WTC11 (cell line): ENCODE measurements around the gene KRTAP13-3. TPM values are rescaled to one million over a fixed set of nuclear protein-coding genes. Genes with fewer than 3 reads are reported as not detected.

Experiments
- ATAC-seq: fragments of 200-7000 bp; cut with Tn5 transposase; 2 replicates; pipeline ENCODE4 v1.10.0; 2021; ENCODE audit warnings: mild to moderate bottlenecking, moderate library complexity
- CTCF ChIA-PET: fragments of 300-600 bp; sonication (Branson Sonifier 250); formaldehyde crosslinking; loops from one replicate; lab custom pipeline; 2021; ENCODE audit warnings: antibody characterized with exemption; lab: Charles Lee
- POLR2A ChIA-PET: fragments of 350-600 bp; sonication (Branson Sonifier 250); formaldehyde crosslinking; loops from one replicate; lab custom pipeline; 2021; ENCODE audit warnings: antibody characterized with exemption; lab: Charles Lee
- DNase-seq: peaks from one replicate; pipeline ENCODE4 v3.0.0; 2021; ENCODE audit warnings: low spot score
- H3K27ac Mint-ChIP-seq: 2 replicates; pipeline ENCODE4 v1.8.0; 2021; ENCODE audit warnings: mixed read lengths
- H3K27me3 Mint-ChIP-seq: 2 replicates; pipeline ENCODE4 v1.8.0; 2021; ENCODE audit warnings: low read depth, mild to moderate bottlenecking, moderate library complexity, mixed read lengths
- H3K36me3 Mint-ChIP-seq: 2 replicates; pipeline ENCODE4 v1.8.0; 2021; ENCODE audit warnings: mixed read lengths
- H3K4me1 Mint-ChIP-seq: 2 replicates; pipeline ENCODE4 v1.8.0; 2022; ENCODE audit warnings: mixed read lengths
- H3K4me3 Mint-ChIP-seq: 2 replicates; pipeline ENCODE4 v1.8.0; 2021; ENCODE audit warnings: mild to moderate bottlenecking, moderate library complexity, mixed read lengths
- H3K9me3 Mint-ChIP-seq: 2 replicates; pipeline ENCODE4 v1.8.0; 2021; ENCODE audit warnings: mixed read lengths
- ESRRA ChIP-seq: sonication (generic); formaldehyde crosslinking; IDR thresholded peaks from 2 replicates; pipeline ENCODE4 v1.8.1; 2022; ENCODE audit warnings: mild to moderate bottlenecking, missing genetic modification reagents, borderline replicate concordance
- ETV6 ChIP-seq: sonication (generic); formaldehyde crosslinking; IDR thresholded peaks from 2 replicates; pipeline ENCODE4 v1.8.1; 2022; ENCODE audit warnings: mild to moderate bottlenecking, missing genetic modification reagents
- FOXK1 ChIP-seq: sonication (generic); formaldehyde crosslinking; IDR thresholded peaks from 2 replicates; pipeline ENCODE4 v1.8.0; 2022; ENCODE audit warnings: mild to moderate bottlenecking, moderate library complexity, missing genetic modification reagents
- FOXP1 ChIP-seq: sonication (generic); formaldehyde crosslinking; IDR thresholded peaks from 2 replicates; pipeline ENCODE4 v1.8.0; 2022; ENCODE audit warnings: missing genetic modification reagents, mild to moderate bottlenecking, moderate library complexity, borderline replicate concordance
- GRHL2 ChIP-seq: fragments of 250-450 bp; sonication (Bioruptor Pico); IDR thresholded peaks from 2 replicates; pipeline ENCODE4 v1.8.0; 2022; ENCODE audit warnings: mild to moderate bottlenecking, moderate library complexity; ENCODE audit not compliant: insufficient replicate concordance, severe bottlenecking
- NFYB ChIP-seq: sonication (generic); formaldehyde crosslinking; conservative IDR thresholded peaks from 2 replicates; pipeline ENCODE4 v1.8.0; 2022; ENCODE audit warnings: low read depth, missing genetic modification reagents
- SP1 ChIP-seq: sonication (generic); formaldehyde crosslinking; conservative IDR thresholded peaks from 2 replicates; pipeline ENCODE4 v1.8.1; 2022; ENCODE audit warnings: missing genetic modification reagents
- total RNA-seq: library from RNA; stranded (reverse); gene quantifications from 3 replicates; pipeline ENCODE4 v1.2.3, GENCODE V29; 2021
- TF ChIP-seq, protein P1 (sequence below): sonication (generic); formaldehyde crosslinking; IDR thresholded peaks from 2 replicates; pipeline ENCODE4 v1.8.1; 2023; ENCODE audit warnings: mild to moderate bottlenecking, missing genetic modification reagents
- TF ChIP-seq, protein P2 (sequence below): sonication (generic); formaldehyde crosslinking; IDR thresholded peaks from 2 replicates; pipeline ENCODE4 v1.8.1; 2023; ENCODE audit warnings: mild to moderate bottlenecking, moderate library complexity, missing genetic modification reagents
- TF ChIP-seq, protein P3 (sequence below): sonication (generic); formaldehyde crosslinking; IDR thresholded peaks from 2 replicates; pipeline ENCODE4 v1.8.0; 2022; ENCODE audit warnings: mild to moderate bottlenecking, missing genetic modification reagents
- TF ChIP-seq, protein P4 (sequence below): sonication (generic); formaldehyde crosslinking; IDR thresholded peaks from 2 replicates; pipeline ENCODE4 v1.8.0; 2022; ENCODE audit warnings: mild to moderate bottlenecking, missing genetic modification reagents
- TF ChIP-seq, protein P5 (sequence below): fragments of 250-450 bp; sonication (Bioruptor Pico); IDR thresholded peaks from 2 replicates; pipeline ENCODE4 v1.9.0; 2021; ENCODE audit warnings: mild to moderate bottlenecking, borderline replicate concordance
- TF ChIP-seq, protein P6 (sequence below): sonication (generic); formaldehyde crosslinking; IDR thresholded peaks from 2 replicates; pipeline ENCODE4 v1.8.0; 2023; ENCODE audit warnings: missing genetic modification reagents, mild to moderate bottlenecking, borderline replicate concordance

Gene KRTAP13-3
- total RNA-seq, 1 experiment from 2014 or later = not detected

DNA sequence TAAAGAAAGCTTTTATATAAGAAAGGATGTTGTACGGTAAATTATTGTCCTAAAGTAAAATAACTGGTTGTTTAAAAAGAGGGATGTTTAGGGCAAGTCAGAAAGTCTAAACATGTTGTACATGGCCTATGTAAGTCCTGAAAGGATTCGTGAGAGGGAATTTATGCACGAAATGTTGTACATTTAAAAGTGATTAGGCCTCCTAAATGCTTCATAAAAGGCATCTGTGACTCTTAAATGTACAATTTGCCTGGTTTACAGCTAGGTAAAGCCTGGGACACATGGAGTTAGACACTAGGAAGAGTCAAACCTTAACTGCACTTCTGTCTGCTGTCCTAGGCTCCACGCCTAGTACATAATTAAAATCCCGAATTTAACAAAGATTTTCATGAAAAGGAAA lies 9.7 kb downstream of the KRTAP13-3 start (continued):
- TF ChIP-seq ESRRA (CRISPR knock-in tag) (no peak), GRHL2 (CRISPR knock-in tag) (no peak)
- TF ChIP-seq, protein P1, sequence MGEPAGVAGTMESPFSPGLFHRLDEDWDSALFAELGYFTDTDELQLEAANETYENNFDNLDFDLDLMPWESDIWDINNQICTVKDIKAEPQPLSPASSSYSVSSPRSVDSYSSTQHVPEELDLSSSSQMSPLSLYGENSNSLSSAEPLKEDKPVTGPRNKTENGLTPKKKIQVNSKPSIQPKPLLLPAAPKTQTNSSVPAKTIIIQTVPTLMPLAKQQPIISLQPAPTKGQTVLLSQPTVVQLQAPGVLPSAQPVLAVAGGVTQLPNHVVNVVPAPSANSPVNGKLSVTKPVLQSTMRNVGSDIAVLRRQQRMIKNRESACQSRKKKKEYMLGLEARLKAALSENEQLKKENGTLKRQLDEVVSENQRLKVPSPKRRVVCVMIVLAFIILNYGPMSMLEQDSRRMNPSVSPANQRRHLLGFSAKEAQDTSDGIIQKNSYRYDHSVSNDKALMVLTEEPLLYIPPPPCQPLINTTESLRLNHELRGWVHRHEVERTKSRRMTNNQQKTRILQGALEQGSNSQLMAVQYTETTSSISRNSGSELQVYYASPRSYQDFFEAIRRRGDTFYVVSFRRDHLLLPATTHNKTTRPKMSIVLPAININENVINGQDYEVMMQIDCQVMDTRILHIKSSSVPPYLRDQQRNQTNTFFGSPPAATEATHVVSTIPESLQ (CRISPR knock-in tag) = no peak

DNA sequence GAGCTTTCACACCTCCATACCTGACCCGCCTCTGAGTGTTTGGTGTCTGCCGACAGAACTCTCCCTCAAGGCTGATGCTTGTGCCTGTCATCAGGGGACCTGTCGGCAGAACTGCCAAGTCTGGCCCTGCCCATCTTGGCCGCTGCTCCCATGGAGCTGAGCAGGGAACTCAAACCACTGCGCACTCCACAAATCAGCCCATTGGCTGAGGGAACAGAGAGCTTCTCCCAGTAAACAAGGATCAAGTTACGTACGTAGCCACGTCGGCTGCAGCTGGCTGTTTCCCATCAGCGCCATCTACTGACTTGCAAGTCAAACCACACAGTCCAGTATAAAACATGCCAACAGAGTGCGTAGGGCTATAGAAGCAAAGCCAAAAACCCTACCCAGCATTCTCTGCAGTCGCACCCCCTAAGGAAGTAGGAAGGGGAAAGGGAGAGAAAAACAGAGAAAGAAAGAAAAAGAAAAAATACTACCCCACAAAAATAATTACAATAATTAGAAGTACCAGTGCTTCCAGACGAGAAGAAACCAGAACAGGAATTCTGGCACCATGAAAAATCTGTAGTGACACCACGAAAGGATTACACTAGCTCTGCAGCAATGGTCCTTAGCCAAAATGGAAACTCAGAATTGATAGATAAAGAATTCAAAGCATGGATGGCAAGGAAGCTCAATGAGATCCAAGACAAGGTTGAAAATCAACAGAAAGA lies 16.8 kb downstream of the KRTAP13-3 start:
- Mint-ChIP-seq H3K27me3 (no peaks in the 10 kb centered on the region; the same call in 1 of the 2 replicates), H3K27ac (peak overlapping the region; percentile 92), H3K4me1 (peaks cover 4% of the 10 kb centered on the region), H3K36me3 (no peaks in the 10 kb centered on the region; the same call in 1 of the 2 replicates), H3K4me3 (peak overlapping the region; percentile 51), H3K9me3 (peaks cover 16% of the 10 kb centered on the region; the same call in 1 of the 2 replicates)
- ChIA-PET CTCF (interaction anchor here (0.6 to 2.5 kb wide), 30 partner anchors 9 to 750 kb away, joined by 3 to 29 read pairs (median 5); partner anchors contain the start of genes KRTAP13-1, KRTAP13-3, KRTAP15-1 and KRTAP23-1), POLR2A (interaction anchor here (0.9 kb wide), 1 partner anchor 24 kb away, joined by 3 read pairs; no protein-coding TSS in a partner anchor)
- DNase-seq (peak; percentile 84), ATAC-seq (peak; percentile 100)
- TF ChIP-seq SP1 (0 out of 2 replicates have a peak, but pooled peaks have one; percentile 35), FOXK1 (CRISPR knock-in tag) (peak; percentile 99), ETV6 (CRISPR knock-in tag) (0 out of 2 replicates have a peak, but pooled peaks have one; percentile 54), FOXP1 (CRISPR knock-in tag) (peak; percentile 32; the same call in 1 of the 2 replicates), NFYB (peak; percentile 33; the same call in 1 of the 2 replicates)
- TF ChIP-seq, protein P2, sequence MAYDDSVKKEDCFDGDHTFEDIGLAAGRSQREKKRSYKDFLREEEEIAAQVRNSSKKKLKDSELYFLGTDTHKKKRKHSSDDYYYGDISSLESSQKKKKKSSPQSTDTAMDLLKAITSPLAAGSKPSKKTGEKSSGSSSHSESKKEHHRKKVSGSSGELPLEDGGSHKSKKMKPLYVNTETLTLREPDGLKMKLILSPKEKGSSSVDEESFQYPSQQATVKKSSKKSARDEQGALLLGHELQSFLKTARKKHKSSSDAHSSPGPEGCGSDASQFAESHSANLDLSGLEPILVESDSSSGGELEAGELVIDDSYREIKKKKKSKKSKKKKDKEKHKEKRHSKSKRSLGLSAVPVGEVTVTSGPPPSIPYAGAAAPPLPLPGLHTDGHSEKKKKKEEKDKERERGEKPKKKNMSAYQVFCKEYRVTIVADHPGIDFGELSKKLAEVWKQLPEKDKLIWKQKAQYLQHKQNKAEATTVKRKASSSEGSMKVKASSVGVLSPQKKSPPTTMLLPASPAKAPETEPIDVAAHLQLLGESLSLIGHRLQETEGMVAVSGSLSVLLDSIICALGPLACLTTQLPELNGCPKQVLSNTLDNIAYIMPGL (CRISPR knock-in tag) = no peak
- TF ChIP-seq, protein P3, sequence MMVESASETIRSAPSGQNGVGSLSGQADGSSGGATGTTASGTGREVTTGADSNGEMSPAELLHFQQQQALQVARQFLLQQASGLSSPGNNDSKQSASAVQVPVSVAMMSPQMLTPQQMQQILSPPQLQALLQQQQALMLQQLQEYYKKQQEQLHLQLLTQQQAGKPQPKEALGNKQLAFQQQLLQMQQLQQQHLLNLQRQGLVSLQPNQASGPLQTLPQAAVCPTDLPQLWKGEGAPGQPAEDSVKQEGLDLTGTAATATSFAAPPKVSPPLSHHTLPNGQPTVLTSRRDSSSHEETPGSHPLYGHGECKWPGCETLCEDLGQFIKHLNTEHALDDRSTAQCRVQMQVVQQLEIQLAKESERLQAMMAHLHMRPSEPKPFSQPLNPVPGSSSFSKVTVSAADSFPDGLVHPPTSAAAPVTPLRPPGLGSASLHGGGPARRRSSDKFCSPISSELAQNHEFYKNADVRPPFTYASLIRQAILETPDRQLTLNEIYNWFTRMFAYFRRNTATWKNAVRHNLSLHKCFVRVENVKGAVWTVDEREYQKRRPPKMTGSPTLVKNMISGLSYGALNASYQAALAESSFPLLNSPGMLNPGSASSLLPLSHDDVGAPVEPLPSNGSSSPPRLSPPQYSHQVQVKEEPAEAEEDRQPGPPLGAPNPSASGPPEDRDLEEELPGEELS (CRISPR knock-in tag) = peak; percentile 86
- TF ChIP-seq, protein P4, sequence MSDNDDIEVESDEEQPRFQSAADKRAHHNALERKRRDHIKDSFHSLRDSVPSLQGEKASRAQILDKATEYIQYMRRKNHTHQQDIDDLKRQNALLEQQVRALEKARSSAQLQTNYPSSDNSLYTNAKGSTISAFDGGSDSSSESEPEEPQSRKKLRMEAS (CRISPR knock-in tag) = peak; percentile 70
- TF ChIP-seq, protein P5, sequence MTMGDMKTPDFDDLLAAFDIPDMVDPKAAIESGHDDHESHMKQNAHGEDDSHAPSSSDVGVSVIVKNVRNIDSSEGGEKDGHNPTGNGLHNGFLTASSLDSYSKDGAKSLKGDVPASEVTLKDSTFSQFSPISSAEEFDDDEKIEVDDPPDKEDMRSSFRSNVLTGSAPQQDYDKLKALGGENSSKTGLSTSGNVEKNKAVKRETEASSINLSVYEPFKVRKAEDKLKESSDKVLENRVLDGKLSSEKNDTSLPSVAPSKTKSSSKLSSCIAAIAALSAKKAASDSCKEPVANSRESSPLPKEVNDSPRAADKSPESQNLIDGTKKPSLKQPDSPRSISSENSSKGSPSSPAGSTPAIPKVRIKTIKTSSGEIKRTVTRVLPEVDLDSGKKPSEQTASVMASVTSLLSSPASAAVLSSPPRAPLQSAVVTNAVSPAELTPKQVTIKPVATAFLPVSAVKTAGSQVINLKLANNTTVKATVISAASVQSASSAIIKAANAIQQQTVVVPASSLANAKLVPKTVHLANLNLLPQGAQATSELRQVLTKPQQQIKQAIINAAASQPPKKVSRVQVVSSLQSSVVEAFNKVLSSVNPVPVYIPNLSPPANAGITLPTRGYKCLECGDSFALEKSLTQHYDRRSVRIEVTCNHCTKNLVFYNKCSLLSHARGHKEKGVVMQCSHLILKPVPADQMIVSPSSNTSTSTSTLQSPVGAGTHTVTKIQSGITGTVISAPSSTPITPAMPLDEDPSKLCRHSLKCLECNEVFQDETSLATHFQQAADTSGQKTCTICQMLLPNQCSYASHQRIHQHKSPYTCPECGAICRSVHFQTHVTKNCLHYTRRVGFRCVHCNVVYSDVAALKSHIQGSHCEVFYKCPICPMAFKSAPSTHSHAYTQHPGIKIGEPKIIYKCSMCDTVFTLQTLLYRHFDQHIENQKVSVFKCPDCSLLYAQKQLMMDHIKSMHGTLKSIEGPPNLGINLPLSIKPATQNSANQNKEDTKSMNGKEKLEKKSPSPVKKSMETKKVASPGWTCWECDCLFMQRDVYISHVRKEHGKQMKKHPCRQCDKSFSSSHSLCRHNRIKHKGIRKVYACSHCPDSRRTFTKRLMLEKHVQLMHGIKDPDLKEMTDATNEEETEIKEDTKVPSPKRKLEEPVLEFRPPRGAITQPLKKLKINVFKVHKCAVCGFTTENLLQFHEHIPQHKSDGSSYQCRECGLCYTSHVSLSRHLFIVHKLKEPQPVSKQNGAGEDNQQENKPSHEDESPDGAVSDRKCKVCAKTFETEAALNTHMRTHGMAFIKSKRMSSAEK (CRISPR knock-in tag) = no peak
- TF ChIP-seq, protein P6, sequence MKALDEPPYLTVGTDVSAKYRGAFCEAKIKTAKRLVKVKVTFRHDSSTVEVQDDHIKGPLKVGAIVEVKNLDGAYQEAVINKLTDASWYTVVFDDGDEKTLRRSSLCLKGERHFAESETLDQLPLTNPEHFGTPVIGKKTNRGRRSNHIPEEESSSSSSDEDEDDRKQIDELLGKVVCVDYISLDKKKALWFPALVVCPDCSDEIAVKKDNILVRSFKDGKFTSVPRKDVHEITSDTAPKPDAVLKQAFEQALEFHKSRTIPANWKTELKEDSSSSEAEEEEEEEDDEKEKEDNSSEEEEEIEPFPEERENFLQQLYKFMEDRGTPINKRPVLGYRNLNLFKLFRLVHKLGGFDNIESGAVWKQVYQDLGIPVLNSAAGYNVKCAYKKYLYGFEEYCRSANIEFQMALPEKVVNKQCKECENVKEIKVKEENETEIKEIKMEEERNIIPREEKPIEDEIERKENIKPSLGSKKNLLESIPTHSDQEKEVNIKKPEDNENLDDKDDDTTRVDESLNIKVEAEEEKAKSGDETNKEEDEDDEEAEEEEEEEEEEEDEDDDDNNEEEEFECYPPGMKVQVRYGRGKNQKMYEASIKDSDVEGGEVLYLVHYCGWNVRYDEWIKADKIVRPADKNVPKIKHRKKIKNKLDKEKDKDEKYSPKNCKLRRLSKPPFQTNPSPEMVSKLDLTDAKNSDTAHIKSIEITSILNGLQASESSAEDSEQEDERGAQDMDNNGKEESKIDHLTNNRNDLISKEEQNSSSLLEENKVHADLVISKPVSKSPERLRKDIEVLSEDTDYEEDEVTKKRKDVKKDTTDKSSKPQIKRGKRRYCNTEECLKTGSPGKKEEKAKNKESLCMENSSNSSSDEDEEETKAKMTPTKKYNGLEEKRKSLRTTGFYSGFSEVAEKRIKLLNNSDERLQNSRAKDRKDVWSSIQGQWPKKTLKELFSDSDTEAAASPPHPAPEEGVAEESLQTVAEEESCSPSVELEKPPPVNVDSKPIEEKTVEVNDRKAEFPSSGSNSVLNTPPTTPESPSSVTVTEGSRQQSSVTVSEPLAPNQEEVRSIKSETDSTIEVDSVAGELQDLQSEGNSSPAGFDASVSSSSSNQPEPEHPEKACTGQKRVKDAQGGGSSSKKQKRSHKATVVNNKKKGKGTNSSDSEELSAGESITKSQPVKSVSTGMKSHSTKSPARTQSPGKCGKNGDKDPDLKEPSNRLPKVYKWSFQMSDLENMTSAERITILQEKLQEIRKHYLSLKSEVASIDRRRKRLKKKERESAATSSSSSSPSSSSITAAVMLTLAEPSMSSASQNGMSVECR = 0 out of 2 replicates have a peak, but pooled peaks have one; percentile 24
